Urinary bladder (tissue), 4 donors: ENCODE results near the gene POU2F3. TPM values are rescaled to one million over a fixed set of nuclear protein-coding genes. Genes with fewer than 3 reads are reported as not detected.
A peak's percentile ranks its signal among the peaks of the same experiment; 100 is the strongest.

Experiments used
- DNase-seq: peaks from one replicate; pipeline ENCODE4 v3.0.0-alpha.2; 2015; ENCODE audit errors: extremely low spot score
- H3K27ac ChIP-seq: one replicate; pipeline ENCODE4 v1.5.1; 2013; ENCODE audit warnings: low read depth, mild to moderate bottlenecking, moderate library complexity
- H3K36me3 ChIP-seq: one replicate; pipeline ENCODE4 v1.6.1; 2013; ENCODE audit warnings: mild to moderate bottlenecking, moderate library complexity; ENCODE audit not compliant: insufficient read depth
- H3K4me1 ChIP-seq: one replicate; pipeline ENCODE4 v1.6.1; 2013; ENCODE audit warnings: mild to moderate bottlenecking, moderate library complexity; ENCODE audit not compliant: insufficient read depth
- H3K4me3 ChIP-seq: one replicate; pipeline ENCODE4 v1.5.1; 2013; ENCODE audit warnings: low read depth, low read length
- WGBS: extraction: QIAGEN DNeasy Blood & Tissue Kit; methylation state at CpG from one replicate; pipeline ENCODE4 v1.1.7; 2013; 5-methylcytosine and 5-hydroxymethylcytosine counted together
- polyA plus RNA-seq: library from polyadenylated mRNA; stranded (reverse); fragments of 200-250 nt; gene quantifications from one replicate; pipeline ENCODE4 v1.2.3, GENCODE V29; 2013
- total RNA-seq: library from RNA; depleted of rRNA; stranded (reverse); fragments of >200 nt; gene quantifications from one replicate; pipeline ENCODE4 v1.2.3, GENCODE V29; 2014
- donor health status: healthy with polysubstance abuse.
- donor health status: healthy.

The POU2F3 gene
- total and polyA plus RNA-seq, 2 donors, result 0.44 to 0.58 TPM

DNA sequence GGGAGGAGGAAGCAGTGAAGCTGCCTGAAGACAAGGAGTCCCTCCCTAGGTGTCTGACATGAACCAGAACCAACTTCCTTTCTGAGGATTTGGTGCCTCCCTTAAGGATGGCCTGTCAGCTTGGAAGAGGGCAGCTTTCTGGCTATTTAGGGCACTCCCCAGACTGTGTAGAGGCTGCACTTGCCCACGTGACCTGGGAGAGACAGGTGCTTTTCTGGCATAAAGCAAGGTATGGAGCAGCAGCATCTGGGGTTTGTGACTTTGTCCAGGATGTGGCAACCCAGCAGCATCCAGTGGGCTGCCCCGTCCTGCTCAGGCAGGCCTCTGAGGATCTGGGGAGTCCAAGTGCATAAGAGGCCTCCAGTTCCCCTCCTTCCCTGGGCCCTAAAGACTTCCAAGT lies 43.2 kb downstream of the POU2F3 start:
- no peak for DNase-seq
- no peak overlapping the region for H3K4me3 ChIP-seq
- no peaks in the 10 kb centered on the region for H3K4me1 ChIP-seq
- H3K36me3 ChIP-seq, result no peaks in the 10 kb centered on the region
- no peak overlapping the region for H3K27ac ChIP-seq
- WGBS, result 83% methylated on average over 2 of the region's 2 CpGs

DNA sequence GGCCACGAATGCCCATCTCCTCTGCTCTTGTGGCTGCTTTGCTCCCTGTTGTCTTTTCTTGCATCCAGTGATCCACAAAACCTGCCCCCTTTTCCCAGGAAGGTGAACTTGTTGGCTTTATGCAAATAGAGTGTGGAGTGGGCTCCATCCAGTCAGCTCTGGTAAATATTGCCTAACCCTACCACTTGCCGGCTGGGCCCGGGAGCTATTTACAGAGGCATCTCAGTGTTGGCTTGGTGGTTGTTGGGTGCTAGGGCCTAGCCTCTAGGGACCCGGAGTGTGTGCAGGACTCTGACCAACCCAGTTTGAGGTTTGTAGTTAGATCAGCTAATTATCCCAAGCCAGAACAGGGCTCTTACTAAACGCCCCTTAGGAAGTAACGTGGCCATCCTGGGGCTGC lies 44.3 kb downstream of the POU2F3 start:
- DNase-seq, result no peak
- WGBS, result 91% methylated on average over 6 of the region's 6 CpGs
- no peak overlapping the region for H3K27ac ChIP-seq
- H3K4me3 ChIP-seq, result no peak overlapping the region
- H3K4me1 ChIP-seq, result no peaks in the 10 kb centered on the region
- no peaks in the 10 kb centered on the region for H3K36me3 ChIP-seq

DNA sequence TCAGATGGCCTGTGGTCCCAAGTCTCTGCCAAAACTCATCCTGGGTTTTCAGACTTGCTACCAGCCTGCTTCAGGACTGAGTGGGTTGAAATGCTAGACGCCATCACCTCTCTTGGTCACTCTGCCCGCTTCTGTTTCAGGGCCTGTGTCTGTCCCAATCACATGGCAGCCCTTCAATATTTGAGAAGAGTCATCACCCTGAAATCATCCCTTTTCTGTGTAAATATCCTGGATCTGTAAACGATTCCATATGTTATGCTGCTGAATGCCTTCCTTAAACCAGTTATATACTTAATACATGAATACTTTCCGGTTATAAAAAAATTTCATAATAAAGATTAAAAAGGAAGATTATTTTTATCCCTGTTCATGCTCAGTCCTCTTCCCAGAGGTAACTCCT lies 45.3 kb downstream of the POU2F3 start:
- WGBS, result 69% methylated on average over 4 of the region's 4 CpGs

DNA sequence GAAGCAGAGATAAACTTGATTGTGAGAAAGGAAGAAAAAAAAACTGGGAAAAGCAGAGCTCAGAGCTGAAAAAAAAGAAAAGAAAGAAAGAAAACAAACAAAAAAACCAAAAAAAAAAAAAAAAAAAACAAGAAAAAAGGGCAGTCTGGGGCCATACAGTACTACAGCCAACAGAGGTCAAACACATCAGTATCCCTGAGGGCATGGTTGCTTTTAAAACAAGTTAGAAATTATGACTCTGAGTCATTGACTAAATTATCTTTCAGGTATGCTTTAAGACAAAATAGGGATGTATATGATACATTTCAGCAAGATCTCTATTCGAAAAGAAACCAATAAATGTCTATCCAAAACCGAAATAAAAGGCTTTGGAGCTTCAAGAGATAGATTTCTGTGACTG lies 48.1 kb downstream of the POU2F3 start:
- H3K4me1 ChIP-seq, result no peaks in the 10 kb centered on the region
- H3K27ac ChIP-seq, result no peak overlapping the region
- WGBS, result 94% methylated on average over 2 of the region's 2 CpGs
- H3K4me3 ChIP-seq, result no peak overlapping the region
- no peak for DNase-seq
- no peaks in the 10 kb centered on the region for H3K36me3 ChIP-seq

More for the DNA sequence above, 45.3 kb downstream of the POU2F3 start:
- Histone ChIP-seq H3K36me3 (no peaks in the 10 kb centered on the region), H3K4me1 (no peaks in the 10 kb centered on the region), H3K27ac (no peak overlapping the region), H3K4me3 (no peak overlapping the region)
- DNase-seq, result no peak

DNA sequence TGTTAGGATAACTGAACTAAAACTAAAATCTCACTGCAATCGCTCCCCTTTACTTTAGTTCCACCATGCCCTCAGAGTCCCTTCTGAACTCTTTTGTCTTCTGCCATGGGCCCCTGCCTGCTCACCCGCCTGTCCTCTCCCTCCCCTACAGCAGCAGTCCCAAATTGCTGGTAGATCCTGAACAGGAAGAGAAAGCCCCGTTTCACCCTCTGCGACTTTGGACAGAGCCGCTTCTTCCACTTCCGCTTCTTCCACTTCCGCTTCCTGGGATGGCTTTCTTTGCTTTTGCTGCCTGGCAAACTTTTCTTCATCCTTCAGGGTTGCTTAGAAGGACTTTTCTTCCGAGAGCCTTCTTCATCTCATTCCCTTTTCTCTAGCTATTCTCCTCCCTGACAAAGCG lies 49.5 kb downstream of the POU2F3 start:
- Histone ChIP-seq H3K4me3 (no peak overlapping the region), H3K27ac (no peak overlapping the region), H3K4me1 (no peaks in the 10 kb centered on the region), H3K36me3 (no peaks in the 10 kb centered on the region)
- DNase-seq, result no peak
- WGBS, result 81% methylated on average over 9 of the region's 9 CpGs

DNA sequence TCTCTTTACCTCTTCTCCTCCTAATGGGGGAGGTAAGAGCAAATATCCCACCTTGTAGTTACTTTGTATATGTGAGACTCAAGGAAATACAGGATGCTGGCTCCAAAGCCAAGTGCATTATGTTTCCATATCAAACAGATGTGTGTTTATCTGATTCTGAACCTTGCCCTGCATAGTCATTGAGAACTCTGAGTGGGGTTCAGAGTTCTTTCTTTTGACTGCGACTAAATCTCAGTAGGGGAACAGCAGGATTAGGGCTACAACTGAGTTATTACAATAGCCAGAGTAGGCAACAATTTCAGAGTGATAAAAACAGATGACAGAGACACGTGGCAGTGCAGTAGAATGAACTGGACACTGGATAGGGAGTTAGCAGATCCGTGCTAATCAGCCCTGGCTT lies 51.0 kb downstream of the POU2F3 start:
- whole genome bisulfite sequencing, result 40% methylated on average over 3 of the region's 3 CpGs
- no peaks in the 10 kb centered on the region for H3K36me3 ChIP-seq
- H3K4me3 ChIP-seq, result no peak overlapping the region
- no peak overlapping the region for H3K27ac ChIP-seq
- H3K4me1 ChIP-seq, result no peaks in the 10 kb centered on the region
- no peak for DNase-seq

DNA sequence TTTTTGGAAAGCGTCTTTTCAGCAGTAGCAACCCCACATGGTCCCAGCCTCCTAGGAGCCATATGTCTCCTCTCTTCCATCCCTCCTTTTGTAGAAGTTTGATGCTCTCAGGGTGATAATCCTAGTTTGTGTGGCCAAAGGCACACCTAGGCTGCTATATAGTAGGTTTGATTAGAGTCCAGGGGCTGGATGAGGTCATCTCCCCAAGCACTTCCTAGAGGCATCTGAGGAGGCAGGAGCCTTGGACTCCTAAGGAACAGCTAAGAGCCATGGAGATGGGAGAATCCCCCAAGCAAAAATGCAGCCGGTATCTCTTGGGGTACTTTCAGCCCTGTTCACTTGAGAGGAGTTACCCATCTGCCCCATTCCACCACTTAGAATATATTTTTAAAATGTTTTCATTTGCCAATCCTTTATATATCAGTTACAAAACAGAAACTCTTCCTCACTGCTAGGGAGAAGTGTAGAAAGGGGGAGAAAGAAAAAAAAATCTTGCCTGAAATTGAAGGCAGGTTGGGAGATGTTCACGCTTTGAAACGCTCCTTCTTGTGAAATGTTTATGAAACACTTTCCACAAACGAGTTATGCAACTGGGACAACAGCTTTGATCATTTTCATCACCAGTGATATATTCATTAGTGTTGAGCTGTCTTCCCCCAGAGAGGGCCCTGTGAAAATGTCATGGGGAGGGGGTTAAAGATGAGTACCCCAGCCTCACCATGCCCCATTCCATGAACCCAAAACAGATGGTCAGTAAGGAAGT lies 53.3 kb downstream of the POU2F3 start:
- 71% methylated on average over 5 of the region's 5 CpGs for WGBS

DNA sequence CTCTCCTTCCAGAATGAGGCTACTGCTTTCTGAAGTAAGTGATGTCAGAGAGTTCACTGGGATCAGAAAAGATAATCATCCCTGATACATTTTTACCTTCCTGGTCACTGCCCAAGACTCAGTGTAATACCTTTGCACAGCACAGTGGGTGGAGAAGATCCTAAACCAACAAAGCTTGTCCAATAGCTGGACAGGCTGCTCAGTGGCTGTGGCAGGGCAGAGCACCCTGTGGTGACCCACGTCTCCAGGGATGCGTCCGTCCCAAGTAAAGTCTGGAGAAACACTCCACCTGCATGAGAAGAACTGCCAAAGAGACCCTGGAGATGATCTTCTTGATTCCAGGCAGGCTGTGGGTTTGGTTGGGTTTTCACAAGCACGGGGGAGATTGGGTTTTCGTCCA lies 54.2 kb downstream of the POU2F3 start:
- Histone ChIP-seq H3K4me3 (no peak overlapping the region), H3K4me1 (no peaks in the 10 kb centered on the region), H3K27ac (no peak overlapping the region), H3K36me3 (no peaks in the 10 kb centered on the region)
- 70% methylated on average over 5 of the region's 5 CpGs for WGBS
- no peak for DNase-seq

More for the DNA sequence above, 53.3 kb downstream of the POU2F3 start:
- Histone ChIP-seq H3K36me3 (no peaks in the 10 kb centered on the region), H3K4me1 (no peaks in the 10 kb centered on the region), H3K4me3 (no peak overlapping the region), H3K27ac (no peak overlapping the region)
- no peak for DNase-seq

DNA sequence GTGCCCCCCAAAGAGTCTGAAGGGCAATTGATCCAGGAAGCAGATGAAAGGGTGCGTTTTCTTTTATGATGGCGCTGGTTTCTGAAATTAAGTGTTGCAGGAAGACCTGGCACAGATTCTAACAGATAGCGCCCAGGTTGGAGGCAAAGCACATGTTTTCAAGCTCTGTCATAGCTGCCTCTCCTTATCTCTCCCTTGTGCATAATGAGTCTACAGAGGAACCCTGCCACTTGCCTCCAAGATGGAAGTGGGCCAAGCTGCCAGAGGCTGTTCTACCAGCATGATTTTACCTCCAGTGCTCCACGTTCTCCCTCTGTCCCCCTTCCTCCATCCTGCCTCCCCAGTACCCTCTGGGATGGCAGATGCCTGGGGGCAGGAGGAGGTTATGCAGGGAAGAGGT lies 55.2 kb downstream of the POU2F3 start:
- DNase-seq, result no peak
- H3K27ac ChIP-seq, result no peak overlapping the region
- WGBS, result 16% methylated on average over 4 of the region's 4 CpGs
- H3K36me3 ChIP-seq, result no peaks in the 10 kb centered on the region
- H3K4me1 ChIP-seq, result no peaks in the 10 kb centered on the region
- H3K4me3 ChIP-seq, result no peak overlapping the region

DNA sequence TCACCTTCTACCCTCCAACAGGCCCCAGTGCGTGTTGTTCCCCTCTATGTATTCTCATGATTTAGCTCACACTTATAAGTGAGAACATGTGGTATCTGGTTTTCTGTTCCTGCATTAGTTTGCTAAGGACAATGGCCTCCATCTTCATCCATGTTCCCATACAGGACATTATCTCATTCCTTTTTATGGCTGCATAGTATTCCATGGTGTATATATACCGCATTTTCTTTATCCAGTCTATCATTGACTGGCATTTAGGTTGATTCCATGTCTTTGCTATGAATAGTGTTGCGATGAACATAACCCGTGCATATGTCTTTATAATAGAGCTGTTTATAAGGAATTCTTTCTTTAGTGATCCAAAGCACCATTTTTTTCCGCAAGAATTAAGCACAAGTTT lies 56.6 kb downstream of the POU2F3 start:
- Histone ChIP-seq H3K4me3 (no peak overlapping the region), H3K27ac (no peak overlapping the region), H3K36me3 (no peaks in the 10 kb centered on the region), H3K4me1 (no peaks in the 10 kb centered on the region)
- no peak for DNase-seq
- WGBS, result 98% methylated on average over 5 of the region's 5 CpGs

DNA sequence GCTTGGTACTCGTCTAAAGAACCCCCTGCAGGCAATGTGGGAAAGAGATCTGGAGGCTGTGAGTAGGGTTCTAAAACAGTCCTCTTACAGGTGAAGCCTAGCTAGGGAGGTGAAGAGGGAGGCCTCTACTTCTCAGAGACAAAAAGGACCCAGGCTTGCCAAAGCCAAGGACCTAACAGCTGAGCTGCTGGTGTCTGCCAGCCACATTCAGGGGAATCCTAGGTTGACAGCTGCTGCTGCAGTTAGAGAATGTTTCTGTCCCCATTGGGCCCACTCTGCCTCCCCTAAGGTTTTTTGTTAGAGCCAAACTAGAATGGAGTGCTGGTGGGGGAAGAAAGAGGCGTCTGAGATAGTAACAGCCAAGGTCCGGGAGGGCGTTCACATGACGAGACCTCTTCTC lies 58.5 kb downstream of the POU2F3 start:
- H3K36me3 ChIP-seq, result no peaks in the 10 kb centered on the region
- no peak overlapping the region for H3K27ac ChIP-seq
- H3K4me1 ChIP-seq, result no peaks in the 10 kb centered on the region
- no peak for DNase-seq
- 86% methylated on average over 5 of the region's 5 CpGs for WGBS
- no peak overlapping the region for H3K4me3 ChIP-seq

DNA sequence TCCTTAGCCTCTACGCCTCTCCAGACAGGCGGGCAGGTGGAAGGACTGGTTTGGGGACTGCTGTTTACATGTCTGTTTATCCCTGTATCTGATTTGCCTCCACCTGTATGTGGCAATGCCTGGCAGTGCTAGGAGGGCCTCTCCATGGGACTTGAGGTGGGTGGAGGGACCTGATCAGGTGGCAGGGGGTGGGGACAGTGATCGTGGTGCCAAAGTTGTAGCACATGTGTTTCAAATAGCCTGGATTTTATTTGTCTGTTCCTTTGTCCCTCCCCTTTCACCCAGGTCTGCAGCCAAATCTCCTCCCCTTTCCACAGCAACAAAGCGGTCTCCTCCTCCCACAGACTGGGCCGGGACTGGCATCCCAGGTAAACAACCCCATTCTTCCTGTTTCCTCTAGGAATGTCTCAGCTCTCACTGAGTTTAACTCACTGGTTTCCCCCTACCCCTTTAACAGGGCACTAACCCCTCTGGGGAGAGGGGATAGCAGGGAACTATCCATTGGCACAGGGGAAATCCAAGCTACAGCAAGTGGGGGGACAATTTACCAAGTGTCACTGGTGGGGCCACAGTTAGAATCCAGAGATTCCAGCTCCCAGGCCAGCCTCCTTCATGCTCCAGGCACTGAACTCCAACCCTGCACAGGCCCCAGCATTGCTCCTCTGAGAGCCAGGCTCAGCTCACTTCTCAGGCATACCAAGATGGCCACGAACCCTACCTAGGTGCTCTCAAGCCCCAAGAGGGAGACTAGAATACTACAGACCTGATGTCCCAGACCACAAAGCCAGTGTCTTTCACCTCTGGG lies 62.3 kb downstream of the POU2F3 start:
- H3K4me3 ChIP-seq, result no peak overlapping the region
- H3K4me1 ChIP-seq, result no peaks in the 10 kb centered on the region
- H3K36me3 ChIP-seq, result no peaks in the 10 kb centered on the region
- peak; percentile 73 for DNase-seq
- H3K27ac ChIP-seq, result no peak overlapping the region
- 75% methylated on average over 6 of the region's 6 CpGs for WGBS

DNA sequence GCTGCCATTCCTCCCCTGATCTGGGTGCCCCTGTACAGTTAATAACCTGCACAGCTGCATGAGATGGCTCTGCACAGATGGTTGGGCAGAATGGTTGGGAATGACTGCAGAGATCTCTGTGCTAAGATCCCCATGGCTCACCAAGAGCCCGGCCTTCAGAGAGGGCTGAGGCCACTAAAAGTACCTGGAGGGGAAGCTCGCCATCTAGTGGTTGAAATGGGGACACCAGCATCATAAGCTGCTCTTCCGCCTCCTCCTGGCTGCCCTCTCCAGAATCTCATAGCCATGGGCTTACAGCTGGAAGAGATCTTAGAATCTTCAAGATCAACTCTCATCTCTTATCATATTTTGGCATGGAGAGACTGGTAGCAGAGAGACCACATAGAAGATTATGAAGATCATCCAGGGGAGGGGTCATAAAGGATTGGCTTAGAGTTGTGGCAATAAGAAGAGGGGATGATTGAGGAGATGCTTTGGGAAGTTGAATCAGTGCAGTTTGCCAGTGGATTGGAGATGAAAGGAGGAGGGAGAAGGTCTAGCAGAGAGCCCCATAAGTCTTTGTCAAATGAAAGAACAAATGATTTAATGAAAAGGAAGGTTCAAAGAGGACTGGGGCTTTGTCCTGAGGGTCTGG lies 63.2 kb downstream of the POU2F3 start:
- Histone ChIP-seq H3K36me3 (no peaks in the 10 kb centered on the region), H3K27ac (no peak overlapping the region), H3K4me1 (no peaks in the 10 kb centered on the region), H3K4me3 (no peak overlapping the region)
- 28% methylated on average over 3 of the region's 3 CpGs for WGBS
- no peak for DNase-seq

DNA sequence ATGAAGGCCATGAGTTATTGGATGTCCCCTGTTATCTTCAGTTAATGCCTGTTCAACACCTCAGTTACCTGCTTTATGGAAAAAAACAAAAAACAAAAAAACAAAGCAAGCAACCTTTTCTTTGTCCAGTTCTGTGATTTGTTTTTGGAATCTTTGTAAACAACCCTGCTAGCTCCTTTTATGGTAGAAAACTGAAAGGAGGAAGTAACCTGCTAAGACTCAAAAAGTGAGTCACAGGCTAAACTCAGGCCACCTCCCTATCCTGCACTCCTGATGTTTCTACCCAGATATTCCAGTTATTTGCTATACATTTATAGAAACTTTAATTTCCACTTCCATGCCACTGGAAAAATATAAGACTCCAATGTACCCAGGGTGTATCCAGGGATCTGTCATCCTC lies 64.6 kb downstream of the POU2F3 start:
- no peaks in the 10 kb centered on the region for H3K4me1 ChIP-seq
- H3K27ac ChIP-seq, result no peak overlapping the region
- no peak for DNase-seq
- H3K4me3 ChIP-seq, result no peak overlapping the region
- no peaks in the 10 kb centered on the region for H3K36me3 ChIP-seq
